Mucosa of descending colon (tissue), 3 donors: ENCODE results near the gene PHF19. TPM values are rescaled to one million over a fixed set of nuclear protein-coding genes. Genes with fewer than 3 reads are reported as not detected.

ENCODE experiments used
- ATAC-seq: fragments of 200-7000 bp; cut with Tn5 transposase; one replicate; pipeline ENCODE4 v1.9.1; 2020; ENCODE audit warnings: mild to moderate bottlenecking, moderate library complexity
- DNase-seq, 3 donors: peaks; one replicate each; pipeline ENCODE4 v3.0.0-alpha.2; 2020
- H3K36me3 ChIP-seq: fragments of 200-600 bp; one replicate; pipeline ENCODE4 v1.8.0; 2021; ENCODE audit warnings: low read depth, mild to moderate bottlenecking
- H3K4me1 ChIP-seq: fragments of 200-600 bp; one replicate; pipeline ENCODE4 v1.8.0; 2021; ENCODE audit warnings: low read depth, mild to moderate bottlenecking
- H3K4me3 ChIP-seq: fragments of 200-600 bp; one replicate; pipeline ENCODE4 v1.8.0; 2021; ENCODE audit warnings: mild to moderate bottlenecking
- H3K9me3 ChIP-seq: fragments of 200-600 bp; one replicate; pipeline ENCODE4 v1.8.0; 2021; ENCODE audit warnings: mild to moderate bottlenecking
- CTCF ChIP-seq: fragments of 200-600 bp; IDR thresholded peaks from one replicate; pipeline ENCODE4 v1.8.0; 2022; ENCODE audit warnings: antibody characterized with exemption, mild to moderate bottlenecking
- intact Hi-C, 2 donors: fragments of 100-400 bp; cut with DNase I in 1 of 2; cut with micrococcal nuclease in 1 of 2; formaldehyde crosslinking; loops; one replicate each; pipeline versions ENCODE4 v1.11.0 to v1.11.1; 2022; cut with DNase I, micrococcal nuclease
- total RNA-seq, 3 donors: library from RNA; stranded (reverse); fragmentation: NEBNext Ultra II Directional in 2 of 3; extraction: Animal tissue kit (Norgen Biotek cat#: 25700) in 2 of 3; gene quantifications; one replicate each; pipeline versions ENCODE4 v1.2.1 to v1.2.4, GENCODE V29; 2021 to 2023
- donor health status: DM: no; HTN: no; CAD: no; lungs with moderate emphysema.
- donor health status: DM: no; HTN: no; CAD: no.
- donor health status: DM: no; HTN: yes; CAD: no.

The PHF19 gene
- total RNA-seq, 3 donors from 2014 or later = 9.8 to 33.6 (median 26.6) TPM

- H3K36me3 ChIP-seq = no peaks in the 10 kb centered on the region
- TF ChIP-seq CTCF = no peak
- peaks cover 9% of the 10 kb centered on the region for H3K4me1 ChIP-seq
- intact Hi-C loops = no loop called here
- DNase-seq (no peak), ATAC-seq (no peak)
- H3K9me3 ChIP-seq = no peaks in the 10 kb centered on the region
- H3K4me3 ChIP-seq = peak overlapping the region; percentile 40
Observed at GRCh38 chr9:120869360-120869687, 7.7 kb downstream of the PHF19 start.

- no peaks in the 10 kb centered on the region for H3K36me3 ChIP-seq
- intact Hi-C loops = no loop called here
- ATAC-seq = peak; percentile 96
- H3K4me3 ChIP-seq = peak overlapping the region; percentile 40
- no peak for TF ChIP-seq CTCF
- peak; percentile 99 to 100 (median 99) for DNase-seq
- H3K9me3 ChIP-seq = no peaks in the 10 kb centered on the region
- peaks cover 9% of the 10 kb centered on the region for H3K4me1 ChIP-seq
Observed at GRCh38 chr9:120868676-120869359, 8.2 kb downstream of the PHF19 start.

- no peak for ATAC-seq
- Histone ChIP-seq H3K4me1 (peaks cover 9% of the 10 kb centered on the region), H3K36me3 (no peaks in the 10 kb centered on the region), H3K9me3 (no peaks in the 10 kb centered on the region), H3K4me3 (no peak overlapping the region)
- no peak for TF ChIP-seq CTCF
- intact Hi-C loops = no loop called here
- DNase-seq = no peak
Observed at GRCh38 chr9:120868339-120868675, 8.7 kb downstream of the PHF19 start.

- no peaks in the 10 kb centered on the region for H3K9me3 ChIP-seq
- intact Hi-C loops = no loop called here
- H3K4me1 ChIP-seq = peaks cover 9% of the 10 kb centered on the region
- H3K36me3 ChIP-seq = no peaks in the 10 kb centered on the region
- TF ChIP-seq CTCF = no peak
- ATAC-seq = no peak
- DNase-seq = no peak
- no peak overlapping the region for H3K4me3 ChIP-seq
Observed at GRCh38 chr9:120867676-120868338, 9.2 kb downstream of the PHF19 start.

GRCh38 chr9:120866651-120867050 lies 10.3 kb downstream of the PHF19 start:
- ATAC-seq (no peak), DNase-seq (no peak)
- no peak for TF ChIP-seq CTCF
- intact Hi-C loops = no loop called here
- Histone ChIP-seq H3K9me3 (no peaks in the 10 kb centered on the region), H3K4me1 (peaks cover 9% of the 10 kb centered on the region), H3K36me3 (no peaks in the 10 kb centered on the region), H3K4me3 (no peak overlapping the region)
